GM18951 (cell line): ENCODE measurements around the gene PMCH.
"Not testable (repeated sequence)": the region's sequence is repeated elsewhere in the genome, so short reads cannot be mapped to it uniquely, and the experiment has no call there.

ENCODE experiments used
- POLR2A ChIP-seq: IDR thresholded peaks from 4 replicates; pipeline ENCODE4 v1.6.1; 2011; ENCODE audit warnings: mild to moderate bottlenecking; ENCODE audit not compliant: insufficient read length, insufficient read depth; ENCODE audit errors: extremely low read depth
- in situ Hi-C: fragments of 300-500 bp; cut with MboI; formaldehyde crosslinking; loops from one replicate; pipeline ENCODE4 v1.12.0; 2022; ENCODE audit warnings: low sequenced_read_pairs, mixed read lengths, inconsistent platforms; ENCODE audit not compliant: unreplicated experiment

The PMCH gene

GRCh38 chr12:102174117-102174516, 23.5 kb downstream of the PMCH start:
- no peak for TF ChIP-seq POLR2A
- in situ Hi-C loops, result no loop called here

GRCh38 chr12:102172436-102172835, 25.2 kb downstream of the PMCH start:
- no peak for TF ChIP-seq POLR2A
- in situ Hi-C loops, result no loop called here

GRCh38 chr12:102171951-102172350, 25.7 kb downstream of the PMCH start:
- in situ Hi-C loops, result no loop called here
- TF ChIP-seq POLR2A, result no peak

- no peak for TF ChIP-seq POLR2A
- in situ Hi-C loops, result no loop called here
Measured at GRCh38 chr12:102169922-102170621, 27.6 kb downstream of the PMCH start.

GRCh38 chr12:102167821-102168604, 29.6 kb downstream of the PMCH start:
- no peak for TF ChIP-seq POLR2A
- in situ Hi-C loops, result no loop called here

- in situ Hi-C loops, result no loop called here
- no peak for TF ChIP-seq POLR2A
Measured at GRCh38 chr12:102163383-102163782, 34.2 kb downstream of the PMCH start.

GRCh38 chr12:102155206-102155605, 42.4 kb downstream of the PMCH start:
- in situ Hi-C loops, result not testable (repeated sequence)

- in situ Hi-C loops, result not testable (repeated sequence)
Measured at GRCh38 chr12:102147062-102147587, 50.5 kb downstream of the PMCH start.
